Fibroblast of lung (primary cell): ENCODE measurements around the gene JADE2. TPM values are rescaled to one million over a fixed set of nuclear protein-coding genes. Genes with fewer than 3 reads are reported as not detected.
A peak's percentile ranks its signal among the peaks of the same experiment; 100 is the strongest.

Experiments
- DNase-seq, 2 donors: peaks; one replicate each; pipeline versions ENCODE4 v3.0.0 to v3.0.0-alpha.2; 2010; ENCODE audit warnings: low read depth in 2 of 2
- H2AFZ ChIP-seq: 2 replicates; pipeline ENCODE4 v1.5.1; 2012; ENCODE audit warnings: low read length, control low read depth, inconsistent platforms
- H3K27ac ChIP-seq: 2 replicates; pipeline ENCODE4 v1.5.1; 2011; ENCODE audit warnings: low read length, control low read depth; ENCODE audit not compliant: insufficient read depth
- H3K27me3 ChIP-seq: 2 replicates; pipeline ENCODE4 v1.5.1; 2011; ENCODE audit warnings: mild to moderate bottlenecking, low read length; ENCODE audit not compliant: control insufficient read depth, insufficient read depth
- H3K36me3 ChIP-seq: 2 replicates; pipeline ENCODE4 v1.5.1; 2011; ENCODE audit warnings: low read length; ENCODE audit not compliant: control insufficient read depth, insufficient read depth
- H3K4me1 ChIP-seq: 2 replicates; pipeline ENCODE4 v1.5.1; 2011; ENCODE audit warnings: low read length; ENCODE audit not compliant: control insufficient read depth, insufficient read depth; ENCODE audit errors: extremely low read depth
- H3K4me2 ChIP-seq: 2 replicates; pipeline ENCODE4 v1.5.1; 2011; ENCODE audit warnings: low read length, control low read depth; ENCODE audit not compliant: insufficient read depth; ENCODE audit errors: extremely low read depth
- H3K4me3 ChIP-seq, 4 experiments: fragments of 200-600 bp in 1 of 4; sonication (generic) in 1 of 4; replicated peaks in 1 of 4; 2 replicates each; pipeline ENCODE4 v1.5.1; 2011 to 2016; ENCODE audit warnings: low read length in 4 of 4, low read depth in 3 of 4, mild to moderate bottlenecking in 3 of 4, control low read depth in 2 of 4, inconsistent platforms in 1 of 4, mixed read lengths in 1 of 4; ENCODE audit not compliant: insufficient read depth in 1 of 4; ENCODE audit errors: control extremely low read depth in 1 of 4
- H3K79me2 ChIP-seq: 2 replicates; pipeline ENCODE4 v1.5.1; 2012; ENCODE audit warnings: mild to moderate bottlenecking, low read length, inconsistent platforms; ENCODE audit not compliant: control insufficient read depth, insufficient read depth
- H3K9ac ChIP-seq: 2 replicates; pipeline ENCODE4 v1.5.1; 2011; ENCODE audit warnings: mild to moderate bottlenecking, low read length, control low read depth; ENCODE audit not compliant: insufficient read depth
- H3K9me3 ChIP-seq: 2 replicates; pipeline ENCODE4 v1.5.1; 2012; ENCODE audit warnings: low read depth, low read length; ENCODE audit not compliant: control insufficient read depth, insufficient read depth
- H4K20me1 ChIP-seq: 2 replicates; pipeline ENCODE4 v1.5.1; 2011; ENCODE audit warnings: low read length; ENCODE audit not compliant: control insufficient read depth, insufficient read depth; ENCODE audit errors: extremely low read depth
- CTCF ChIP-seq, 2 donors: IDR thresholded peaks in 1 of 2; conservative IDR thresholded peaks in 1 of 2; 1 replicate in 1 of 2; 2 replicates in 1 of 2; pipeline ENCODE4 v1.5.1; 2011 to 2012; ENCODE audit warnings: low read length in 2 of 2, control low read depth in 1 of 2, inconsistent platforms in 1 of 2, low read depth in 1 of 2, mild to moderate bottlenecking in 1 of 2
- EZH2 ChIP-seq: IDR thresholded peaks from 2 replicates; pipeline ENCODE4 v1.5.1; 2012; ENCODE audit warnings: low read length, control low read depth, mild to moderate bottlenecking; ENCODE audit errors: missing control alignments
- polyA plus RNA-seq, 2 donors: library from polyadenylated mRNA; depleted of rRNA in 1 of 2; stranded (reverse) in 1 of 2; unstranded in 1 of 2; fragments of >200 nt; gene quantifications; 2 replicates each; pipeline ENCODE4 v1.2.1, GENCODE V29; 2011 to 2012; ENCODE audit warnings: missing spikeins in 1 of 2
- total RNA-seq: library from RNA; depleted of rRNA; stranded (reverse); fragments of >200 nt; gene quantifications from 2 replicates; pipeline ENCODE4 v1.2.1, GENCODE V29; 2014

JADE2 gene
- total and polyA plus RNA-seq, 2 donors (not counting 1 experiment from before 2014, with no cell fraction given): 10.0 to 45.9 TPM

GRCh38 chr5:134527961-134528424 is 2.5 kb downstream of the JADE2 start:
- Histone ChIP-seq H3K27me3 (no peaks in the 10 kb centered on the region), H3K4me3 (peak overlapping the region; percentile 51 to 94 (median 74)), H3K9ac (peak overlapping the region; percentile 43), H4K20me1 (no peaks in the 10 kb centered on the region), H3K4me1 (peaks cover 27% of the 10 kb centered on the region), H3K4me2 (peak overlapping the region; percentile 91), H3K36me3 (no peaks in the 10 kb centered on the region), H3K79me2 (peaks cover 56% of the 10 kb centered on the region), H3K27ac (peak overlapping the region; percentile 68), H2AFZ (no peak overlapping the region), H3K9me3 (no peaks in the 10 kb centered on the region)
- no peak for DNase-seq
- no peak for TF ChIP-seq EZH2
- TF ChIP-seq CTCF (conservative IDR thresholded peaks at IDR 0.05 in 1 of 2, IDR thresholded peaks at IDR 0.05 in 1 of 2; ENCODE audit: low read depth in 1 of 2, low read length in 2 of 2): no peak

- Histone ChIP-seq H3K4me2 (peak overlapping the region; percentile 91), H2AFZ (no peak overlapping the region), H3K36me3 (no peaks in the 10 kb centered on the region), H3K9ac (no peak overlapping the region), H4K20me1 (no peaks in the 10 kb centered on the region), H3K79me2 (peaks cover 56% of the 10 kb centered on the region), H3K9me3 (no peaks in the 10 kb centered on the region), H3K27ac (no peak overlapping the region), H3K4me3 (peak overlapping the region in 2 of 4 experiments; percentile 77 to 94), H3K27me3 (no peaks in the 10 kb centered on the region), H3K4me1 (peaks cover 27% of the 10 kb centered on the region)
- no peak for DNase-seq
- no peak for TF ChIP-seq CTCF (conservative IDR thresholded peaks at IDR 0.05 in 1 of 2, IDR thresholded peaks at IDR 0.05 in 1 of 2; ENCODE audit: low read depth in 1 of 2, low read length in 2 of 2)
- TF ChIP-seq EZH2: no peak
These were observed 3.1 kb downstream of the JADE2 start for GRCh38 chr5:134528556-134528955.

GRCh38 chr5:134529460-134529859 is 4.0 kb downstream of the JADE2 start:
- Histone ChIP-seq H3K4me2 (no peak overlapping the region), H3K4me1 (peaks cover 23% of the 10 kb centered on the region), H3K9ac (no peak overlapping the region), H3K27ac (no peak overlapping the region), H3K9me3 (no peaks in the 10 kb centered on the region), H4K20me1 (no peaks in the 10 kb centered on the region), H3K27me3 (no peaks in the 10 kb centered on the region), H3K79me2 (peaks cover 65% of the 10 kb centered on the region), H3K36me3 (no peaks in the 10 kb centered on the region), H3K4me3 (no peak overlapping the region), H2AFZ (no peak overlapping the region)
- DNase-seq: no peak
- TF ChIP-seq EZH2 (no peak), CTCF (conservative IDR thresholded peaks at IDR 0.05 in 1 of 2, IDR thresholded peaks at IDR 0.05 in 1 of 2; ENCODE audit: low read depth in 1 of 2, low read length in 2 of 2) (no peak)
